Mesenchymal stem cell (in vitro differentiated cells and primary cell): ENCODE data around the gene PHKA1.

ENCODE experiments used
- DNase-seq: peaks from one replicate; pipeline ENCODE4 v3.0.0-alpha.2; 2013
- H2AFZ ChIP-seq: one replicate; pipeline ENCODE4 v1.6.1; 2013; ENCODE audit warnings: low read depth, mild to moderate bottlenecking, control low read depth, inconsistent platforms, low read length, moderate library complexity
- H2AK5ac ChIP-seq: 2 replicates; pipeline ENCODE4 v1.6.1; 2013; ENCODE audit warnings: low read length, moderate library complexity, mild to moderate bottlenecking, inconsistent platforms; ENCODE audit not compliant: severe bottlenecking
- H2BK120ac ChIP-seq: one replicate; pipeline ENCODE4 v1.6.1; 2013; ENCODE audit warnings: low read depth, mild to moderate bottlenecking, inconsistent platforms, low read length, moderate library complexity
- H2BK12ac ChIP-seq, 2 experiments: one replicate each; pipeline ENCODE4 v1.6.1; 2013; ENCODE audit warnings: inconsistent platforms in 2 of 2, low read length in 2 of 2, mild to moderate bottlenecking in 2 of 2, moderate library complexity in 2 of 2, control low read depth in 1 of 2
- H2BK15ac ChIP-seq: one replicate; pipeline ENCODE4 v1.6.1; 2013; ENCODE audit warnings: mild to moderate bottlenecking, low read depth, inconsistent platforms; ENCODE audit not compliant: poor library complexity, severe bottlenecking
- H2BK5ac ChIP-seq: 2 replicates; pipeline ENCODE4 v1.6.1; 2013; ENCODE audit warnings: low read depth, mild to moderate bottlenecking, low read length, control low read depth, inconsistent platforms; ENCODE audit not compliant: poor library complexity, severe bottlenecking
- H3K14ac ChIP-seq, 2 experiments: one replicate each; pipeline ENCODE4 v1.6.1; 2013; ENCODE audit warnings: inconsistent platforms in 2 of 2, low read length in 2 of 2, control low read depth in 1 of 2, mild to moderate bottlenecking in 1 of 2, moderate library complexity in 1 of 2
- H3K18ac ChIP-seq, 2 experiments: one replicate each; pipeline ENCODE4 v1.6.1; 2013; ENCODE audit warnings: inconsistent platforms in 2 of 2, low read length in 2 of 2, control low read depth in 1 of 2, low read depth in 1 of 2, mild to moderate bottlenecking in 1 of 2
- H3K23ac ChIP-seq, 2 experiments: one replicate each; pipeline ENCODE4 v1.6.1; 2013; ENCODE audit warnings: inconsistent platforms in 2 of 2, low read length in 2 of 2, mild to moderate bottlenecking in 2 of 2, moderate library complexity in 2 of 2, control low read depth in 1 of 2
- H3K27ac ChIP-seq: 2 replicates; pipeline ENCODE4 v1.5.1; 2013; ENCODE audit warnings: mild to moderate bottlenecking, moderate library complexity, low read length, control low read depth, inconsistent platforms; ENCODE audit not compliant: poor library complexity, severe bottlenecking
- H3K27me3 ChIP-seq, 2 experiments: 2 replicates each; pipeline versions ENCODE4 v1.6.1 to v1.7.0; 2013; ENCODE audit warnings: low read length in 2 of 2, mild to moderate bottlenecking in 2 of 2, moderate library complexity in 2 of 2, control low read depth in 1 of 2, inconsistent platforms in 1 of 2; ENCODE audit not compliant: control insufficient read depth in 1 of 2, insufficient read depth in 1 of 2
- H3K36me3 ChIP-seq, 2 experiments: 2 replicates each; pipeline versions ENCODE4 v1.6.1 to v1.7.0; 2013; ENCODE audit warnings: low read length in 2 of 2, control low read depth in 1 of 2, inconsistent platforms in 1 of 2, low read depth in 1 of 2, mild to moderate bottlenecking in 1 of 2; ENCODE audit not compliant: insufficient read depth in 2 of 2, control insufficient read depth in 1 of 2
- H3K4ac ChIP-seq, 2 experiments: one replicate each; pipeline ENCODE4 v1.6.1; 2013; ENCODE audit warnings: inconsistent platforms in 2 of 2, low read length in 2 of 2, mild to moderate bottlenecking in 2 of 2, moderate library complexity in 2 of 2, control low read depth in 1 of 2, low read depth in 1 of 2
- H3K4me1 ChIP-seq: 2 replicates; pipeline ENCODE4 v1.6.1; 2013; ENCODE audit warnings: low read depth, low read length, control low read depth; ENCODE audit not compliant: control insufficient read depth, insufficient read depth
- H3K4me2 ChIP-seq: 2 replicates; pipeline ENCODE4 v1.6.1; 2013; ENCODE audit warnings: low read length, mild to moderate bottlenecking, inconsistent platforms; ENCODE audit not compliant: poor library complexity, severe bottlenecking
- H3K4me3 ChIP-seq, 2 experiments: 2 replicates each; pipeline versions ENCODE4 v1.5.1 to v1.7.0; 2013; ENCODE audit warnings: low read length in 2 of 2, mild to moderate bottlenecking in 2 of 2, control low read depth in 1 of 2, low read depth in 1 of 2; ENCODE audit not compliant: insufficient read depth in 1 of 2
- H3K79me1 ChIP-seq: replicated peaks from 2 replicates; pipeline ENCODE4 v1.6.1; 2013; ENCODE audit warnings: mild to moderate bottlenecking, control low read depth, low read length, inconsistent platforms; ENCODE audit not compliant: poor library complexity, severe bottlenecking
- H3K9ac ChIP-seq: 2 replicates; pipeline ENCODE4 v1.7.0; 2013; ENCODE audit warnings: mild to moderate bottlenecking, low read length, moderate library complexity
- H3K9me3 ChIP-seq: 2 replicates; pipeline ENCODE4 v1.7.0; 2013; ENCODE audit warnings: mild to moderate bottlenecking, low read length; ENCODE audit not compliant: control insufficient read depth
- H4K8ac ChIP-seq: one replicate; pipeline ENCODE4 v1.6.1; 2013; ENCODE audit warnings: inconsistent platforms, mild to moderate bottlenecking, low read length, moderate library complexity
- H4K91ac ChIP-seq: one replicate; pipeline ENCODE4 v1.6.1; 2013; ENCODE audit warnings: mild to moderate bottlenecking, low read length, inconsistent platforms
- WGBS: methylation state at CpG from one replicate; pipeline ENCODE4 v1.1.7; 2013; ENCODE audit warnings: mixed read lengths; 5-methylcytosine and 5-hydroxymethylcytosine counted together

PHKA1 gene

GRCh38 chrX:72630185-72630584 is 83.9 kb downstream of the PHKA1 start:
- no peak overlapping the region for H3K14ac ChIP-seq
- H3K4me2 ChIP-seq: no peak overlapping the region
- no CpG with 5 or more reads among the region's 1 CpG for WGBS
- H4K8ac ChIP-seq: no peak overlapping the region
- H3K4ac ChIP-seq: no peak overlapping the region
- no peak overlapping the region for H3K9ac ChIP-seq
- H2AK5ac ChIP-seq: no peak overlapping the region
- no peak overlapping the region for H2BK12ac ChIP-seq
- H2BK120ac ChIP-seq: no peak overlapping the region
- H2AFZ ChIP-seq: no peak overlapping the region
- no peaks in the 10 kb centered on the region for H3K36me3 ChIP-seq
- peaks cover 0 to 14% of the 10 kb centered on the region in 2 experiments for H3K27me3 ChIP-seq
- no peak overlapping the region for H3K23ac ChIP-seq
- H3K4me1 ChIP-seq: no peaks in the 10 kb centered on the region
- no peak overlapping the region for H2BK15ac ChIP-seq
- H3K27ac ChIP-seq: no peak overlapping the region
- no peak overlapping the region for H3K18ac ChIP-seq
- no peak for DNase-seq
- H4K91ac ChIP-seq: no peak overlapping the region
- H3K4me3 ChIP-seq: no peak overlapping the region
- H3K9me3 ChIP-seq: no peaks in the 10 kb centered on the region
- no peak overlapping the region for H2BK5ac ChIP-seq
- no peaks in the 10 kb centered on the region for H3K79me1 ChIP-seq

DNA sequence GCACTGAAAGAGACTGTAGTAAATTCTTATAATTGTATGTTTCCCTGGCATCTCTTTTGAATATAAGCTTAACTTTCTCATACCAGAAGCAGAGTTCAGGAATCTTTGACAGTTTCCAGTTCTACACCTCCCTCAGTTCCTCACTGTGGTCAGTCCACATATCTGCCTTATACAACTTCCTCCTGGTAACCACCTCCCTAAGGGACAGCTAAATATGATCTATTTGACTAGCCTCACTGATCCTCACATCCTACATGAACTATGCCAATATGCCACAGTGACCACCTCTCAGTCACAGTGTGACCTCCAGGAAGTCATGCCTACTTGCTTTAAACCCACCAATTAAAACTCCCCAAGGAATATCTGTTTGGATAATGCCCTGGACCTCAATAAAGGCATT is 89.9 kb downstream of the PHKA1 start:
- H2AFZ ChIP-seq: no peak overlapping the region
- H4K91ac ChIP-seq: no peak overlapping the region
- H2AK5ac ChIP-seq: no peak overlapping the region
- no peak overlapping the region for H3K14ac ChIP-seq
- no peaks in the 10 kb centered on the region for H3K9me3 ChIP-seq
- H3K27ac ChIP-seq: no peak overlapping the region
- H3K4me1 ChIP-seq: peaks cover 1% of the 10 kb centered on the region
- H2BK5ac ChIP-seq: no peak overlapping the region
- no peak overlapping the region for H3K4me2 ChIP-seq
- no peak overlapping the region for H2BK12ac ChIP-seq
- H2BK15ac ChIP-seq: no peak overlapping the region
- no peak overlapping the region for H4K8ac ChIP-seq
- no peaks in the 10 kb centered on the region for H3K36me3 ChIP-seq
- no peak for DNase-seq
- H2BK120ac ChIP-seq: no peak overlapping the region
- H3K79me1 ChIP-seq: no peaks in the 10 kb centered on the region
- H3K4ac ChIP-seq: no peak overlapping the region
- no peak overlapping the region for H3K18ac ChIP-seq
- no peak overlapping the region for H3K23ac ChIP-seq
- H3K9ac ChIP-seq: no peak overlapping the region
- H3K4me3 ChIP-seq: no peak overlapping the region
- peaks cover 0 to 13% of the 10 kb centered on the region in 2 experiments for H3K27me3 ChIP-seq

DNA sequence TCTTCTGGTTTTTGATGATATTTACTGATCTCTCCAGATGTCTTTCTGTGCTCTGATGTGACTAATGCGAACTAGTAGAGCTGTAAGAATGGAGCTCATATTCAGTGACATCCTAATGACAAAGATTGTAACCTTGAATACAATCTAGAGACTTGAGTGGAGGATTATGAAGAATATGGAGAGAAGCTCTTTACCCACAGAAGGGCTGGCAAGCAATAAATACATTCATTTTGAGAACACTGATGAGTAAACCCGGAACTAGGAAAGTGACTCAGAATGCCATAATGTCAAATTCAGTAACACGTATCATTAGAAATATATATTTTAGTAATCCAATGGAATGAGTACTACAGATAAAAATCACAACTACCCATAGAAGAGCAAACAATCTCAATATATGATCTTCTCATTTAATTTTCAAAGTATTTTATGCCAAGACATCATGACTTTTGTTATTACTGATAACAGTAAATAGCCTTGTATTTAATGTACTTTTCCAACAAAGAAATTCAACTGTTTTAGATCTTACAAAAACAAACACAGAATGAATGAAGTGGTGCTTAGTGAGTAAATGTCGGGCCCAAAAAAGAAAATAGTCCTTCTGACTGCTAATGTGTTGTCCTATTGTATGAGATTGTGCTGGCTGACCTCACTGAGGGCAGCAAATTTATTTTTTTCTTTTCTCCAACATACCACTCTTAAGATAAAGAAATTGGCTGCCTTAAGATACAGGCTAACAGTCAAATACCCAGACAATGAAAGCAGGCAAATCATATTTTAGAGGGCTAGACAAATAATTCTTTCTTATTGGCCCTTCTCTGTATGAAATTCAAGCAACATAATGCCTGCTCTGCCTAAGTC is 92.3 kb downstream of the PHKA1 start:
- Histone ChIP-seq H2AFZ (no peak overlapping the region), H2BK15ac (no peak overlapping the region), H3K4me1 (peaks cover 1% of the 10 kb centered on the region), H3K18ac (no peak overlapping the region), H2BK120ac (no peak overlapping the region), H4K8ac (no peak overlapping the region), H3K27me3 (peaks cover 0 to 16% of the 10 kb centered on the region in 2 experiments), H3K4ac (no peak overlapping the region), H3K27ac (no peak overlapping the region), H3K79me1 (no peaks in the 10 kb centered on the region), H2AK5ac (no peak overlapping the region), H2BK12ac (no peak overlapping the region), H3K4me2 (no peak overlapping the region), H3K36me3 (no peaks in the 10 kb centered on the region), H2BK5ac (no peak overlapping the region), H3K14ac (no peak overlapping the region), H4K91ac (no peak overlapping the region), H3K9me3 (no peaks in the 10 kb centered on the region), H3K9ac (peak overlapping the region; percentile 44), H3K4me3 (no peak overlapping the region), H3K23ac (no peak overlapping the region)
- peak; percentile 45 for DNase-seq
- no CpG with 5 or more reads among the region's 4 CpGs for whole genome bisulfite sequencing

GRCh38 chrX:72621163-72621562 is 92.9 kb downstream of the PHKA1 start:
- Histone ChIP-seq H3K4me1 (peaks cover 1% of the 10 kb centered on the region), H2BK5ac (no peak overlapping the region), H2BK120ac (no peak overlapping the region), H3K9ac (peak overlapping the region; percentile 44), H3K4ac (peak overlapping the region in 1 of 2 experiments; percentile 15), H2BK12ac (peak overlapping the region in 1 of 2 experiments; percentile 25), H3K23ac (no peak overlapping the region), H3K36me3 (no peaks in the 10 kb centered on the region), H3K4me2 (no peak overlapping the region), H2AK5ac (no peak overlapping the region), H4K8ac (peak overlapping the region; percentile 42), H3K27ac (peak overlapping the region; percentile 24), H4K91ac (no peak overlapping the region), H2AFZ (no peak overlapping the region), H3K79me1 (no peaks in the 10 kb centered on the region), H3K9me3 (no peaks in the 10 kb centered on the region), H2BK15ac (no peak overlapping the region), H3K4me3 (no peak overlapping the region), H3K18ac (peak overlapping the region; percentile 8 to 62), H3K27me3 (peaks cover 0 to 14% of the 10 kb centered on the region in 2 experiments), H3K14ac (no peak overlapping the region)
- no peak for DNase-seq
- no CpG with 5 or more reads among the region's 1 CpG for WGBS
